ENCODE results near the gene HOXB1. TPM values are rescaled to one million over a fixed set of nuclear protein-coding genes. Genes with fewer than 3 reads are reported as not detected.

HOXB1 gene
- total RNA-seq, 1 donor = not detected

GRCh38 chr17:48502901-48503300 lies 27.9 kb downstream of the HOXB1 start:
- DNase-seq (ENCODE audit: low read depth) = no peak
- no peak for TF ChIP-seq CTCF (IDR thresholded peaks at IDR 0.05; ENCODE audit: insufficient read depth, low read length)
- H3K4me3 ChIP-seq (ENCODE audit: low read depth, low read length) = no peak overlapping the region

GRCh38 chr17:48502312-48502711 lies 28.5 kb downstream of the HOXB1 start:
- TF ChIP-seq CTCF (IDR thresholded peaks at IDR 0.05; ENCODE audit: insufficient read depth, low read length) = no peak
- DNase-seq (ENCODE audit: low read depth) = no peak
- H3K4me3 ChIP-seq (ENCODE audit: low read depth, low read length) = no peak overlapping the region

GRCh38 chr17:48500435-48501426 lies 30.1 kb downstream of the HOXB1 start:
- TF ChIP-seq CTCF (IDR thresholded peaks at IDR 0.05; ENCODE audit: insufficient read depth, low read length) = peak; percentile 28
- peak; percentile 68 for DNase-seq (ENCODE audit: low read depth)
- H3K4me3 ChIP-seq (ENCODE audit: low read depth, low read length) = no peak overlapping the region

- DNase-seq (ENCODE audit: low read depth) = no peak
- TF ChIP-seq CTCF (IDR thresholded peaks at IDR 0.05; ENCODE audit: insufficient read depth, low read length) = no peak
- no peak overlapping the region for H3K4me3 ChIP-seq (ENCODE audit: low read depth, low read length)
Observed at GRCh38 chr17:48499735-48500434, 30.9 kb downstream of the HOXB1 start.

- TF ChIP-seq CTCF (IDR thresholded peaks at IDR 0.05; ENCODE audit: insufficient read depth, low read length) = no peak
- no peak for DNase-seq (ENCODE audit: low read depth)
- no peak overlapping the region for H3K4me3 ChIP-seq (ENCODE audit: low read depth, low read length)
Observed at GRCh38 chr17:48499248-48499647, 31.6 kb downstream of the HOXB1 start.

- TF ChIP-seq CTCF (IDR thresholded peaks at IDR 0.05; ENCODE audit: insufficient read depth, low read length) = no peak
- DNase-seq (ENCODE audit: low read depth) = no peak
- H3K4me3 ChIP-seq (ENCODE audit: low read depth, low read length) = no peak overlapping the region
Observed at GRCh38 chr17:48498164-48498850, 32.5 kb downstream of the HOXB1 start.

All from fibroblast of the aortic adventitia (primary cell).